SU-DHL-6 (cell line): ENCODE results near the gene ZBTB7A.
"Not testable (repeated sequence)": the region's sequence is repeated elsewhere in the genome, so short reads cannot be mapped to it uniquely, and the experiment has no call there.

Experiments used
- H2AFZ ChIP-seq: fragments of 200-600 bp; sonication (generic); 2 replicates; pipeline ENCODE4 v1.6.1; 2014; ENCODE audit warnings: low read depth, mild to moderate bottlenecking, moderate library complexity, mixed read lengths, antibody characterized with exemption, low read length; ENCODE audit not compliant: severe bottlenecking
- H3F3A ChIP-seq: fragments of 200-600 bp; shearing (Covaris generic); 2 replicates; pipeline ENCODE4 v1.6.0; 2016; ENCODE audit warnings: antibody characterized with exemption, mild to moderate bottlenecking; ENCODE audit not compliant: insufficient read depth
- H3K27ac ChIP-seq: fragments of 200-600 bp; sonication (generic); 2 replicates; pipeline ENCODE4 v1.5.1; 2016; ENCODE audit warnings: low read depth, mild to moderate bottlenecking, low read length, moderate library complexity, mixed read lengths
- H3K27me3 ChIP-seq: fragments of 200-600 bp; sonication (generic), shearing (Covaris generic); 2 replicates; pipeline ENCODE4 v1.6.0; 2014; ENCODE audit warnings: mild to moderate bottlenecking, low read length
- H3K36me3 ChIP-seq: fragments of 200-600 bp; sonication (generic); 2 replicates; pipeline ENCODE4 v1.6.1; 2014; ENCODE audit warnings: mild to moderate bottlenecking, low read length, mixed read lengths
- H3K4me2 ChIP-seq: fragments of 300-600, 200-600 bp; shearing (Covaris generic), sonication (generic); 2 replicates; pipeline ENCODE4 v1.6.0; 2014; ENCODE audit warnings: low read length, low read depth, mild to moderate bottlenecking; ENCODE audit not compliant: poor library complexity, severe bottlenecking
- H3K4me3 ChIP-seq: fragments of 200-600 bp; sonication (generic); 2 replicates; pipeline ENCODE4 v1.5.1; 2014; ENCODE audit warnings: antibody characterized with exemption, low read length, mild to moderate bottlenecking, mixed read lengths; ENCODE audit not compliant: insufficient read depth, poor library complexity, severe bottlenecking
- H3K79me2 ChIP-seq: fragments of 200-600 bp; sonication (generic); 2 replicates; pipeline ENCODE4 v1.6.1; 2014; ENCODE audit warnings: mild to moderate bottlenecking, low read length, moderate library complexity; ENCODE audit not compliant: insufficient read depth
- H3K9ac ChIP-seq: fragments of 200-600 bp; sonication (generic); 2 replicates; pipeline ENCODE4 v1.7.0; 2014; ENCODE audit warnings: mild to moderate bottlenecking, low read length
- H3K9me2 ChIP-seq: fragments of 200-600 bp; sonication (generic); replicated peaks from 2 replicates; pipeline ENCODE4 v1.6.1; 2014; ENCODE audit warnings: low read length; ENCODE audit not compliant: insufficient read depth
- H3K9me3 ChIP-seq: fragments of 200-600 bp; sonication (generic); 2 replicates; pipeline ENCODE4 v1.6.1; 2014; ENCODE audit warnings: low read length, mixed read lengths; ENCODE audit not compliant: insufficient read depth
- H4K20me1 ChIP-seq: fragments of 200-600 bp; sonication (generic); 2 replicates; pipeline ENCODE4 v1.6.1; 2014; ENCODE audit warnings: low read depth, mild to moderate bottlenecking, antibody characterized with exemption, low read length, moderate library complexity, mixed read lengths
- CTCF ChIP-seq: fragments of 200-600 bp; sonication (generic); IDR thresholded peaks from one replicate; pipeline ENCODE4 v1.5.1; 2017; ENCODE audit warnings: antibody characterized with exemption, mild to moderate bottlenecking, low read length, moderate library complexity; ENCODE audit not compliant: insufficient read depth, poor library complexity, severe bottlenecking
- EZH2phosphoT487 ChIP-seq: fragments of 200-600 bp; sonication (generic), shearing (Covaris generic); conservative IDR thresholded peaks from 2 replicates; pipeline ENCODE4 v1.6.1; 2018; ENCODE audit warnings: mild to moderate bottlenecking, antibody characterized with exemption, low read length, moderate library complexity, mixed read lengths

ZBTB7A gene

GRCh38 chr19:4013886-4014540, 52.7 kb downstream of the ZBTB7A start:
- H3K9me2 ChIP-seq = no peaks in the 10 kb centered on the region
- H3F3A ChIP-seq = no peaks in the 10 kb centered on the region
- no peak for TF ChIP-seq EZH2phosphoT487
- H3K79me2 ChIP-seq = peaks cover 43% of the 10 kb centered on the region
- H3K4me3 ChIP-seq = no peak overlapping the region
- H3K27ac ChIP-seq = no peak overlapping the region
- H3K9ac ChIP-seq = no peak overlapping the region
- no peaks in the 10 kb centered on the region for H3K9me3 ChIP-seq
- H3K27me3 ChIP-seq = no peaks in the 10 kb centered on the region
- no peak overlapping the region for H2AFZ ChIP-seq
- no peaks in the 10 kb centered on the region for H3K36me3 ChIP-seq
- H3K4me2 ChIP-seq = no peak overlapping the region
- no peaks in the 10 kb centered on the region for H4K20me1 ChIP-seq

- TF ChIP-seq EZH2phosphoT487 = no peak
- TF ChIP-seq CTCF = no peak
- no peaks in the 10 kb centered on the region for H3K36me3 ChIP-seq
- no peak overlapping the region for H3K4me2 ChIP-seq
- H3K4me3 ChIP-seq = no peak overlapping the region
- no peaks in the 10 kb centered on the region for H3K27me3 ChIP-seq
- no peak overlapping the region for H3K27ac ChIP-seq
- no peak overlapping the region for H3K9ac ChIP-seq
- peaks cover 47% of the 10 kb centered on the region for H3K79me2 ChIP-seq
- no peak overlapping the region for H2AFZ ChIP-seq
- no peaks in the 10 kb centered on the region for H3K9me3 ChIP-seq
- H4K20me1 ChIP-seq = no peaks in the 10 kb centered on the region
- H3F3A ChIP-seq = no peaks in the 10 kb centered on the region
- H3K9me2 ChIP-seq = no peaks in the 10 kb centered on the region
Observed at GRCh38 chr19:4012975-4013634, 53.6 kb downstream of the ZBTB7A start.

GRCh38 chr19:4012092-4012974, 54.4 kb downstream of the ZBTB7A start:
- H3K4me3 ChIP-seq = no peak overlapping the region
- no peak overlapping the region for H2AFZ ChIP-seq
- H3K4me2 ChIP-seq = no peak overlapping the region
- peaks cover 48% of the 10 kb centered on the region for H3K79me2 ChIP-seq
- no peaks in the 10 kb centered on the region for H3K9me3 ChIP-seq
- no peaks in the 10 kb centered on the region for H3F3A ChIP-seq
- no peaks in the 10 kb centered on the region for H3K27me3 ChIP-seq
- TF ChIP-seq CTCF = no peak
- no peak for TF ChIP-seq EZH2phosphoT487
- no peaks in the 10 kb centered on the region for H3K9me2 ChIP-seq
- H3K27ac ChIP-seq = no peak overlapping the region
- H3K36me3 ChIP-seq = no peaks in the 10 kb centered on the region
- H3K9ac ChIP-seq = no peak overlapping the region
- no peaks in the 10 kb centered on the region for H4K20me1 ChIP-seq

GRCh38 chr19:4011430-4011829, 55.3 kb downstream of the ZBTB7A start:
- H3K9me2 ChIP-seq, H3K27me3 ChIP-seq, H3K9ac ChIP-seq, H3K27ac ChIP-seq, H3K36me3 ChIP-seq, H2AFZ ChIP-seq, H3K4me3 ChIP-seq, H3F3A ChIP-seq, H4K20me1 ChIP-seq, H3K4me2 ChIP-seq, H3K9me3 ChIP-seq: not testable (repeated sequence)
- H3K79me2 ChIP-seq = peaks cover 48% of the 10 kb centered on the region
